ENCODE measurements around the gene PRRT1.

The PRRT1 gene

DNA sequence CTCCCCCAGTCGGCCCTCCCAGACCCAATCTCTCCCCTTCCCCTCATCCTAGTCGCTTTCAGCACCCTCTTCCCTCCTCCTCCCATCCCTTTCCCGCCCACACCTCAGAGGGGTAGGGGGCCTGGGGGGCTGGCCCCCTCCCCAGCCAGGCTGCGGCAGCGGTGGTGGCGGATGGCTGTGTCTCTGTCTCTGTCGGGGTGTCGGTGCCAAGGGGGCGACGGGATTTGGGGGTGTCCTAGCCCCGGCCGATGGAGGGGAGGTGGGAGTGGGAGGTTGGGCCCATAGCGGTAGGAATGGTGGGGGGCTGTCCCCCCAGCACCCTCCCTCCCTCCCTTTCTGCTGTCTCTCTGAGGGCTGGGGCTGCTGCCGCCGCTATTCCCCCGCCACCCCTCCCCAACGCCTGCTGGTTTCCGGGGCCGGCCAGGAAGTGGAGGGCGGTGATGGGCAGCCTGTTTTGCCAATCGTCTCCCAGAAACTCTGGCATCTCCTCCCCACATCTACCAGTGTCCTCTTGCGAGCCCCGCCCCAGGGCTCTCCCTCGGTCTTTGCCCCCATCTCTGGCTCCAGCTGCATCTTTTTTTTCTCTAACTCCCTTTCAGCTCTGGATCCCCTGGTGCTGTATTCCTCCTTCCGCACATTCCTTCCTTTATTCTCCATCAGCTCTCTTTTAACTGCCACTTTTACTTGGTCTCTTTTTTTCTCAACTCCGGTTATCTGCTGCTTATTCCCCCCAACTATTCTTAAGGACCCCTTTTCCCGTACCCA lies 24.2 kb upstream of the PRRT1 start, which contains the start of gene AGPAT1:
Gene AGPAT1 (minus strand): TSS at position 374 of the 765 bp plus-strand sequence. CDS start 4,588 bp downstream, outside the sequence.
- DNase-seq (ENCODE audit: low read depth, low spot score), result peak; percentile 98

DNA sequence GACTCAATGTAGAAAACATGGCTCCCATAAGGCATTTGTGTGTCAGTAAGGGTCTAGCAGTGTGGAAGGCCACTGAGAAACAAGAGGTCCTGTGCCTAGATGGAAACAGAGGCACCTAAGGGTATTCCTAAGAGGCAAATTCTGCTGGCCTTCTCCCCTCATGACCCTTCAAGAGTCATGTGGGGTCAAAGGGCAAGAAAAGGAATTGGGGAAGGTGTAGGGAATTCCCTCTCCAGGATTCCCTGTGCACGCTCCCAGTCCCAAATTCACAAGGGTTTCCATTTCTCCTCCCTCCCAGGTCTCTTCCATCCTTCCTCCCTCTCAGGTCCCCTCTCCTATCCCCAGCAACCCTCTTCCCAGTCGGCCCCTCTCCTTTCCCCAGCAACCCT lies 23.6 kb upstream of the PRRT1 start:
- no peak for DNase-seq (ENCODE audit: low read depth, low spot score)

DNA sequence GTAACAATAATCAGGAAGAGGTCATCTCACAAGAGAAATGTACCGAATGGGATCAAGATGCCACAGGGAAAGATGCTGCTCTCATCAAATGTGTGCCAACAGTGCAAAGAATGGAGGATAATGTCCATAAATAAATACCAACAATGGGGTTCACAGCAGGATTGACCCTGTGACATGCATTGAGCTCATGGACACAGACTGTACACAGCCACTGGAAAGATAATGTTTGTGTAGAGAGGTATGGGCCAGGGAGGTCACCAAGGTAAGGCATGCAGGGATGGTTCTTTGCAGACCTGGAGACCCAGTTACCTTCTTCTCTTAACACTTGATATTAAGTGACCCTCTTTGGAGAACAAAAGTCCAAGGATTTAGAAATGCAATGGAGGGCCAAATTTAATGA lies 22.7 kb upstream of the PRRT1 start:
- DNase-seq (ENCODE audit: low read depth, low spot score), result no peak

DNA sequence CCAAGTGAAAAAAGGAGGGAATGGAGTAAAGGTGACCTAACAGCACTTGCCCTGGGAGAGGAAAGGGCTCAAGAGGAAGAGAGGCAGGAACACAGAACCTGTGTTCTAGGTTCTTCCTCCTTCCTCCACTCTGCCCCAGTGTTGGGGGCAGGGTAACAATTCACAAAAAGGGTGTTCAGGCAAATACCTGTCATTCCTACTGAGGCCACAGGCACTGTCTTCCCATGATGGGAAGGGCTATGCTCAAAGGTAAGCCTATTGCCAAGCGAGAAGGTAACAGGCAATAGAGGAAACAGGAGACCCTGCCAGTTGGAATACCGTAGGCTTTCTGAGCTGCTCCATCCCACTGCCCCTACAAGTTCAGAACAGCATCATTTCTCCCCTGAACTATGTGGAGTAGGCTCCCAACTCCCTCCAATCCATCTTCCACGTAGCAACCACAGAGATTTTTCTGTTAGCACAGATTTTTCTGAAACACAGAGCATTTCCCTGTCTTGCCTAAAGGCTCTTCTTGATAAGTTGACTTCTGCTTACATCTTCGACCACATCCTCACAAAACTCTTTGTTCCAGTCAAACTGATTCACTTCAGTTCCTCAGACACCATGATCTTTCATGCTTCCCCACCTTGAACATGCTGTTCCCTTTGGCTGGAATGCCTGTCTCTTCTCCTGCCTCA lies 21.4 kb upstream of the PRRT1 start:
- peak; percentile 47 for DNase-seq (ENCODE audit: low read depth, low spot score)

DNA sequence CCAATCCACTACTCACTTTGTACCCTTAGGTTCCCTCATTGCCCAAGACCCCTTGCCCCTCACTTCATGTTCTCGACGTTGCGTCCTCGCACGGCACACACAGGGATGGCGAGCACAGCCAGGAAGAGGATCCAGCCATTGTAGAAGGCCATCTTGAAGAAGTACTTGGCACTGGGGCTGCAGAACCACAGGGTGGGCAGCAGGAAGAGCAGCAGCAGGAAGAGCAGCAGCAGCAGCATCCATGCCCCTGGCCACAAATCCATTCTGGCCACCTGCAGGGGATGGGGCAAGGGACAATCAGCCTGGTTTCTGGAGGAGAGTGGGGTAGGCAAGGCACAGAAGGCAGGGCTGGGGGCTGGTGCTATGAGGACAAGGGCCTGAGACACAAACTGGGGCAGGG lies 19.5 kb upstream of the PRRT1 start:
- DNase-seq (ENCODE audit: low read depth, low spot score), result no peak

DNA sequence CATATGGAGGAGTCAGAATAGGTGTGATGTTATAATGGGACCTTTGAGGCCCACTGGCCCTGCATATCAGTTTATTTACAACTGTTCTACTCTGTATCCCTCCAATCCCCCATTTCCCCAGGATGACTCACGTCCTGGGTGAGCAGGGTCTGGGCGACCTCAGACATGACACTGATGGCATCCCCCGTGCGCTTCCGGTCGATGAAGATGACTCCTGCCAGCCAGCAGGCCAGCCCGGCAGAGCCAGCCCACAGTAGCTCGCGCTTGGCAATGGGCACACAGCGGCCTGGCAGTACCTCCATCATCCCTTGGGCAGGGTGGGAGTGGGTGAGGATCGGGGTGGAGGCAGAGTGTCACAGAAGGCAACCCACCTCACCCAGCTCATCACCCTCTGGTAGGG lies 18.6 kb upstream of the PRRT1 start:
- DNase-seq (ENCODE audit: low read depth, low spot score), result no peak

DNA sequence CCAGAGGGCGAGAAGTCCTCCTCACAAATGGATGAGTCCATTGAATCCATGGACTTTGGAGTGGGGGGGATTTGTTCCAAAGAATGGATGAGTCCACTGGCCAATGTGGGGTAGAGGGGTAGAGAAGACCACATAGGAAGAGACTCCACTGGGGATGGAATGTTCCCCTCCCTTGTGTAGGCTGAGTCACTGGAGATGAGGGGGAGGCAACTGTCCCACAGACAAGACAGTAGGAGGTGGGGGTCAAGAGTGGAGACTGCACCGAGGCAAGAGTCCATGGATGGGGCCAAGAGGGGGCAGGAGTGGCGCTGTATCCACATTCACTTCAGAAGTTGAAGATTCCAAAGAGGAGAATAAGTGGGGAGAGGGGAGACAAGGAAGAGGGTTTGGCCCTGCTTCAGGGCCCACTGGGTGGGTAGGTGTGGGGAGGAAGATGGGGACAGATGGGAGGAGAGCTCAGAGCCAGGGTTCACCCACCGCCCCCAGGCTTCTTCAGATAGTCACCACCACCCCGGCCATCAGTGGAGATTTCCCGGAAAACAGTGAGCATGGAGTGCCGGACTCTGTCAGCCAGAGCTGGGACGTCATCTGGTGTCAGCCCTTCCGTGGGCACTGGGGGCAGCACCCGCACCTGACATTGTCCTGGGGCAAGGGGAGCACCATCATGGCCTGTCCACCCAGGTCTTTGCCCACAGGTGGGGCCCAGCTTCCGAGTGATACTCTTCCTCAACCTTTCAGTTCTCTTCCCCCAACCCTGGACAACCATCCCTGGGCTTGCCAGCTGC lies 17.3 kb upstream of the PRRT1 start:
- DNase-seq (ENCODE audit: low read depth, low spot score), result no peak

DNA sequence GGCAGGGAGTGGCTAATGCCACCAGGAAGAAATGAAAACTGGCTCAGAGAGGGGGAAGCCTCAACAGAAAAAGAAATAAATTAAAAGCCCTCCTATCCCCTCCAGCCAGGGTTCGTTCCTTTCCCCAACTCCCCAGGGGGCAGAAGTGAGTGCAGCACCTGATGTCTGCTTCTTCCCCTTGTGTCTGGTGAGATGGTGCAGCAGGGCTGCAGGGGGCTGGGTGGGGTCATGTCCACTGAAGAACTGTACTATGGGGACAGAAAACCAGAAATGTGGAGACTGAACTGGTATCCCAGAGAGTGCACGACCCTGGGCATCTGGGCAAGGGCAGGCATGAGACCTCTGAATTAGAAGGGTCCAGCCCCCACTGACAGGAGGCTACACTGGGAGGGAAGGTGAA lies 16.6 kb upstream of the PRRT1 start:
- no peak for DNase-seq (ENCODE audit: low read depth, low spot score)

DNA sequence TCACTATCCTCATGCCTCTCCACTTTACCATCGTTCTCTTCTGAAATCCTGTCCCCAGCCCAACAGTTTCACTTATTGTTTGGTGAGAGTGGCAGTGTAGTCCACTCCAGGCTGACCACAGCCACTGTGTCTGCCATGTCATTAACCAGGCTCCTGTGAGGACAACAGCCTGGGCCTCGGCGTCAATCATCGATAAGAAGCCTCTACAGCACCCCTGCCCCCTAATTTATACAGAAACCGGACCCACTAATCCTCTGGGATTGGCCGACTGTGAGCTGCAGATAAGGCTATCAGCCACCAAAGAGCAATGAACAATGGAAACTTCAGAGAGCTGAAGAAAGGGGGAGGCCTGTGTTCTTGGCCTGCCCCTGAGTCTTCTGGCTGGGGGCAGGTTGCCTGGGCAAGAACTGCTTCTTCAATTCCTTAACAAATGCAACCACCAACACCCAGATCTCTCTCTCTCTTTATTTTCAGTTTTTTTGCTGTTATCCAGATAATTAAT lies 16.1 kb upstream of the PRRT1 start:
- DNase-seq (ENCODE audit: low read depth, low spot score), result no peak

DNA sequence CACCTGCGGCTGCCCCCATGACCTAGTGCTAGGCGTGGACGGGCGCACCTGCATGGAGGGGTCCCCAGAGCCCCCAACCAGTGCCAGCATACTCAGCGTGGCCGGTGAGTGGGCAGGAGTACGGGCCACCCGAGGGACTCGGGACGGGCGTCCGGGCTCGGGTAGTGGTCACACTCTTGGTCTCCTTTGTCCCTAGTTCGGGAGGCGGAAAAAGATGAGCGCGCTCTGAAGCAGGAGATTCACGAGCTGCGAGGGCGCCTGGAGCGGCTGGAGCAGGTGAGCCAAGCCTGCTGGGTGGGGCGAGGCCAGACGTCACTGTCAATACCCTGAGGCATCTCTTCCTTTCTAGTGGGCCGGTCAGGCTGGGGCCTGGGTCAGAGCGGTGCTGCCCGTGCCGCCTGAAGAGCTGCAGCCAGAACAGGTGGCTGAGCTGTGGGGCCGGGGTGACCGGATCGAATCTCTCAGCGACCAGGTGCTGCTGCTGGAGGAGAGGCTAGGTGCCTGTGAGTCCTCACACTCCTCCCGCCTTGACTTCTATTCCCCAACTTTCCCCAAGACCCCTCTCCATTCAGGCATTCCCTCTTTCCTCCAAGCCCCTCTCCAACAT lies 15.5 kb upstream of the PRRT1 start:
- peak; percentile 84 for DNase-seq (ENCODE audit: low read depth, low spot score)

DNA sequence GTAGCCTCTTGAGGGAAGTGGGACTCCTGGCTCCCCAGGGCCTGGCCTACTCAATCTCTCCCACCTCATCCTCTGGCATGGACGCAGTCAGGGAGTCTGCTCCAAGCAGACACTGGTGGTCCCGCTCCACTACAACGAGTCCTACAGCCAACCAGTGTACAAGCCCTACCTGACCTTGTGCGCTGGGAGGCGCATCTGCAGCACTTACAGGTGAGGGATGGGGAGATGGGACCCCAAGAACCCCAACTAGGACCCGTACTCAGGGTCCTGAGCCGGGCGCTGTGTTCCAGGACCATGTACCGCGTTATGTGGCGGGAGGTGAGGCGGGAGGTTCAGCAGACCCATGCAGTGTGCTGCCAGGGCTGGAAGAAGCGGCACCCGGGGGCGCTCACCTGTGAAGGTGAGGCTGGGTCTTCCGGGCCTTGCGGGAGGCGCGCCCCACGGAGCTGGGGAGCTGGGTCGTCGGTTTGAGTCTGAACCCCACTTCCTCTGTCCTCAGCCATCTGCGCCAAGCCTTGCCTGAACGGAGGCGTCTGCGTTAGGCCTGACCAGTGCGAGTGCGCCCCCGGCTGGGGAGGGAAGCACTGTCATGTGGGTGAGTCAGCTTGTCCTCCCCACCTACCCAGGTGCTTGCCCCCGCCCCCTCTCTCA lies 14.8 kb upstream of the PRRT1 start:
- DNase-seq (ENCODE audit: low read depth, low spot score), result peak; percentile 59

DNA sequence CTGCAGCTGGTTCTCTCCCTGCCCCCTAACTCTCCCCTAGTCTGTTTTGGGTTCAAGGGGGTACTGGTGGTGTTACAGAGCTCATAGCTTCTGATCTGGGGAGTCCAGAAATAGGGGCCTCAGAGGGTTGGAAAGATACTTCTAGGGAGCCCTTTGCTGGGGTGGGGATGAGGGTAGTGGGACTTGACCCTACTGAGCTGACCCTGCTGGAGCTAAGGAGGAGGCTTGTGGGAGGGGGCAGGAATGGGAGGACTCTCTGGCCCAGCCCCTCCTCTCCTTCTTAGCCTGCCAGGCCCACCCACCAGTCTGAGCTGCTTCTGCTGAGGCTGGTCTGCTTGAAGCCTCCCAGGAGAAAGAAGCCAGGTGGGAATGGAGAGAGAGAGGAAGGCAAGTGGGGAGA lies 12.6 kb upstream of the PRRT1 start, which contains the start of gene EGFL8:
Gene EGFL8 (plus strand): TSS at position 301 of the 400 bp plus-strand sequence. CDS start 1,571 bp downstream, outside the sequence.
- no peak for DNase-seq (ENCODE audit: low read depth, low spot score)

DNA sequence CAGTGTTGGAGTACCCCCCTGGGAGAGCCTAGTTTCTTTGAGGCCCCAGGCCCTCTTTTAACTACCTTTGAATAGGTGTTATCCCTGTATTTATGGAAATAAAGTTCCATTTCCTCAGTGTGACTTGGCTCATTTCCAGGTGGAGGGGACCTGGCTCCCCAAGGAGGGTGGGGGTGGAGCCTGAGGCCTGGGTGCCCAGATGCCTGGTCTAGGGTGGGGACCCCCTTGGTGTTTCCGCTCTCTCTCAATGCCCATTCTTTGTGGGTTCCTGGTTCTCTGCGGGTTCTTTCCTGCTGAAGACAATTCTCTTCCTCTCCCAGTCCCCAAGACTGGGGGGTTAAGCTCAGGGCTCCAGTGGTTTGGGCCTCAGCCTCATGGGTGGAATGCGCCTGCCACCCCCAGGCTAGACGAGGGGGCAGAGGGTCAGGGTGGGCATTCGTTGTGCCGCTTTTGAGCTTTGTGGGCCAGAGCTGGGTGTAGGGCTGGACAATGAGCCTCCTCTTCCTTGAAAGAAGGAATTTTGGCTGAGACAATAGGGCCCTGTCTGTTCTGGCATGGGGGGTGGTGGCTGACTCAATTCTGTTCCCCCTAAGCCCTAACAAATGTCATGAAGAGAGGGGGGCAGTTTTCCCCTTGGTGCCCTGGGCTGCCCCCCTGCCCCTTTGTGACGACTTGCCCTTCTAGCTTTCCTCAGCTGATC lies 12.0 kb upstream of the PRRT1 start:
- no peak for DNase-seq (ENCODE audit: low read depth, low spot score)

DNA sequence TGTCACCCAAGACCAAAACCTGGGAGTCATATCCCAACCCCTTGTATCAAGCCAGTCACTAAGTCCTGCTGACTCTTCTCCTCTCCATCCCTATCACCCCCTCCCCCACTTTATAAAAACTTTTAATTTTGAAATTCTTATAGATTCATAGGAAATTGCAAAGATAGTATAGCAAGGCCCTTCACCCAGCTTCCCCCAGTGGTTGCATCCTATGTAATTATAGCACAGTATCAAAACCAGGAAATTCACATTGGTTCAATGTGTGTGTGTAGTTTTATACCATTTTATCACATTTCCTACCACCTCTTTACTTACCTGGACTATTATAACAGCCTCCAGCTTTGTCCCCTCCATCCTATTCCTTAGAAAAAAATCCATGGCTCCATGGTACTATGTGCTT lies 6.3 kb upstream of the PRRT1 start:
- no peak for DNase-seq (ENCODE audit: low read depth, low spot score)

DNA sequence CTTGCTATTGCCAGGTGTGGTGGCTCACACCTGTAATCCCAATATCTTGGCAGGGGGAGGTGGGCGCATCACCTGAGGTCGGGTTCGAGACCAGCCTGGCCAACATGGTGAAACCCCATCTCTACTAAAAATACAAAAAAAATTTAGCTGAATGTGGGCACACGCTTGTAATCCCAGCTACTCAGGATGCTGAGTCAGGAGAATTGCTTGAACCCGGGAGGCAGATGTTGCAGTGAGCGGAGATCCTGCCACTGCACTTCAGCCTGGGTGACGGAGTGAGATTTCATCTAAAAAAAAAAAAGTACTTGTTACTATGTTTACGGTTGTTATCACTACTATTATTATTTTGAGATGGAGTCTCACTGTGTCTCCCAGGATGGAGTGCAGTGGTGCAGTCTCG lies 5.2 kb upstream of the PRRT1 start:
- no peak for DNase-seq (ENCODE audit: low read depth, low spot score)

DNA sequence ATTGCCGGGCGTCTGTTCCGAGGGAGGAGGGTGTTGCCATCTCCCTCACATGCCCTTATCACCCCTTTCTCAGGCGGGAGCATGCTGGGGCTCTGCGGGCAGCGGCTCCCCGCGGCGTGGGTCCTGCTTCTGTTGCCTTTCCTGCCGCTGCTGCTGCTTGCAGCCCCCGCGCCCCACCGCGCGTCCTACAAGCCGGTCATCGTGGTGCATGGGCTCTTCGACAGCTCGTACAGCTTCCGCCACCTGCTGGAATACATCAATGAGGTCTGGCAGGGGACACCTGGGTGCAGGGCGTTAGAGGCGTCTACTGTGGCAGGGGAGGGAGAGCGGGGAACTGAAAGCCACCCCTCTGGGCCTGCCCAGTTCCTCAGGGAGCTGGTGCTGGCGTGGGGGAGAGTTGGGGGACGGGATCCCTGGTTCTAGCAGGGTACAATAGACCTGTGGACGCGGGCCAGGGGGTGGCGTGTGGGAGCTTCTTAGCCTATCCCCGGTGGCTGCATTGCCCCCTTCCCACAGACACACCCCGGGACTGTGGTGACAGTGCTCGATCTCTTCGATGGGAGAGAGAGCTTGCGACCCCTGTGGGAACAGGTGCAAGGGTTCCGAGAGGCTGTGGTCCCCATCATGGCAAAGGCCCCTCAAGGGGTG lies 2.9 kb upstream of the PRRT1 start:
- peak; percentile 78 for DNase-seq (ENCODE audit: low read depth, low spot score)

DNA sequence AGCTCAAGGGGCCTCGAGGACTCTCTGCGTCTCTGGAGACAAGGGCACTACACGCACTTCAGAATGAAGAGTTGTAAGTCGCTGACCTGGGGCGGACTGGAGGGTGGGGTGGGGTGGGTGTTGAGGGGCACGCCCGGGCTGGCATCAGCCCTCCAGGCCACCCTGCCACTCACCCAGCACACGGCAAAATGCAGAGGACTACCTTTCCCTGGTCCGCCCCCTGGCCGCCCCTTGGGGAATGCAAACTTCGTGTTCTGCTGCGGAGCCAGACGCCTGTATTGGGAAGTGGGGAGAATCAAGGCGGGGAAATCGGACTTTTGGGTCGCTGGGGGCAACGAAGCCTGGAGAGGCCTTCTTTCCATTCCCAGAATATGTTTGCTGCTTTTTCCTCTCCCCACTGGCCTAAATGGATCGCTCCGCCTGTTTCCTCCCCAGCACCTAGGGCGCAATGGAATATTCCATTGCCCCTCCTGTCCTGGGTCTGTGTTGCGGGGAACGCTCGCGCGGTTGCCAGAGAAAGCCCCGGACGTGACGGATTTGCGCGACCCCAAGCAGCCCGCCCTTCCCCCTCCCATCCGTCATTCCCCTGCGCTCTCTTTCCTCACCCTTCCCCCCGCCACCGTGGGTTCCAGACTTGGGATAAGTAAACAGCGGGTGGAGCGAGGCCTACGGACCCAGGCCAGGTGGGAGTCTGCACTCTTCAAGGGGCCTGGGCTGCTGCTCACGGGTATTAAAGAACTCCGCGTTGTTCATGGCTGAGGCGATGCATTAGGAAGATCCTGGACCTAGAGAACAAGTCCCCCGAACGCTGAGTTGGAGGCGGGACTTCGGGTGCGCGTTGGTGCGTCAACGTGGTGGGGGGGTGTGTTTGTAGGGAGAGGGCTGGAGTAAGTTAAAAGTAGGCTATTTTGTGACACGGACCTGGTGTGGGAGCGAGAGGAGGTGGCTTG lies 2.1 kb upstream of the PRRT1 start, which contains the start of gene PPT2:
Gene PPT2 (plus strand): TSS at position 578 of the 950 bp plus-strand sequence. CDS start 454 bp downstream, outside the sequence.
- peak; percentile 94 for DNase-seq (ENCODE audit: low read depth, low spot score)

DNA sequence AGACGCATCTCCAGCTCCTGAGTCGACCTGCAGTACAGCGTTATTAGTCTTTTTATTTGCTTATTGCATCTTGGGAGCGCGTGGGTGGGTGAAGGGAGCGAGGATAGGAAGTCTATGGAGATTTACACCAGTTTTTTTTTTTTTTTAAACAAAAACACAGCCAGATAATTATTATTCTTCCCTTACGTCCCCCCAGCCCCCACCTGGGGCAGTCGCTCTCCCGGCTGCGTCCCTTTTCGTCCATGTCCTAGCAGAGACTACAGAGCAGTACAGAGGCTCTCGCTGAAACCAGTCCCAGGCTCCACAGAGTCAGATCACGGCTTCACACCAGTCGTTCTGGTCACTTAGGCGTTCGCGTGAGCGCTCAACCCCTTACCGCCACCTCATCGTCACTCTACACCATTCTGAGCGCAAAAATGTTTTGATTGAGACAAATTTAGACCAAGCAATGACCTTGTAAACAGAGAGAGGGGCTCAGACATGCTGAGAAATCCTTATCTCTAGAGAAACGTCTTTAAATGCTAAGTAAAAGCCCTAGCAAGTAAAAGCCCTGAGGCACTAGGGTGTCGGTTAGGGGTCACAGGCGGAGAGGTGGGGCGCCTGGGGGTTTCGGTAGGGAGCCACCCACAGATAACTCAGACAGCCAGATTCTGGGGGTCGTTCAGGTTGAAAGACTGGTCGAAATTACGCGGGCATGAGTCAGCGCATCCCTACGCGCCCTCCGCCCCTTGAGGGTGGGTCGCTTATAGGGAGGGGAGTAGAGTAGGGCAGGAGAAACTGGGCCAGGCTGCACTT lies 1.2 kb upstream of the PRRT1 start:
- DNase-seq (ENCODE audit: low read depth, low spot score), result peak; percentile 84
